ENCODE results near the gene ZDHHC1. TPM values are rescaled to one million over a fixed set of nuclear protein-coding genes. Genes with fewer than 3 reads are reported as not detected.
A peak's percentile ranks its signal among the peaks of the same experiment; 100 is the strongest.

The ZDHHC1 gene
- total RNA-seq, 4 donors from 2014 or later, result 11.6 to 27.5 (median 20.8) TPM

GRCh38 chr16:67389911-67390815 is 26.1 kb downstream of the ZDHHC1 start:
- peak overlapping the region; percentile 80 to 88 (median 81) for H3K27ac ChIP-seq (replicated peaks in 1 of 4)
- peaks cover 35 to 60% (median 57%) of the 10 kb centered on the region in 4 donors for H3K4me1 ChIP-seq
- H3K36me3 ChIP-seq, result peaks cover 0 to 24% (median 0%) of the 10 kb centered on the region in 4 donors
- DNase-seq (ENCODE audit: extremely low spot score), result no peak
- no peaks in the 10 kb centered on the region for H3K9me3 ChIP-seq
- TF ChIP-seq CTCF (IDR thresholded peaks at IDR 0.05) (no peak), EP300 (IDR thresholded peaks at IDR 0.05) (no peak), POLR2A (IDR thresholded peaks at IDR 0.05; ENCODE audit: low read depth) (no peak), POLR2AphosphoS5 (IDR thresholded peaks at IDR 0.05) (no peak)
- no peaks in the 10 kb centered on the region for H3K27me3 ChIP-seq
- H3K4me3 ChIP-seq, result peak overlapping the region in 1 of 4 donors; percentile 67
- intact Hi-C loops (cut with DNase I), result no loop called here
- 69% methylated on average over 16 of the region's 27 CpGs for WGBS

DNA sequence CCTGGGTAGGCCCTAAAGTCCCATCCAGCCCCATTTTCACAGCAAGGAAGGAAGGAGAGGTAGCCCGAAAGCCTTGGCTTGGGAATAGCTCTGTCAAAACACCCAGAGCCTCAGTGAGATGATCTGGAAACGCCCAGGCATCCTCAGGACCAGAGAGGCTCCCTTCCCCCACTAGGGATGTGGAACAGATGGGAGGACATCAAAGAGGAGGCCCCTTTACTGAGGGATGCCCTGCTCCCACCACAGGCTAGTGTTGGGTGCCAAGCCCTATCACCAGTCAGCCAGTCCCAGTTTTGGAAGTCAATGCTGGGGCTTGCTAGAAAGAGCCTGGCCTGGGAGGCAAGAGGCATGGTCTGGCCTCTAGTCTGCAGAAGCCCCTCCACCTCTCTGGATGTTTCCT is 27.7 kb downstream of the ZDHHC1 start:
- intact Hi-C loops (cut with DNase I), result no loop called here
- H3K4me1 ChIP-seq, result peaks cover 27 to 45% (median 44%) of the 10 kb centered on the region in 4 donors
- H3K9me3 ChIP-seq, result no peaks in the 10 kb centered on the region
- H3K27ac ChIP-seq (replicated peaks in 1 of 4), result no peak overlapping the region
- no peaks in the 10 kb centered on the region for H3K27me3 ChIP-seq
- peaks cover 0 to 24% (median 0%) of the 10 kb centered on the region in 4 donors for H3K36me3 ChIP-seq
- no peak overlapping the region for H3K4me3 ChIP-seq
- TF ChIP-seq POLR2A (IDR thresholded peaks at IDR 0.05; ENCODE audit: low read depth) (no peak), CTCF (IDR thresholded peaks at IDR 0.05) (no peak), EP300 (IDR thresholded peaks at IDR 0.05) (no peak), POLR2AphosphoS5 (IDR thresholded peaks at IDR 0.05) (no peak)
- 75% methylated on average over 1 of the region's 2 CpGs for WGBS
- DNase-seq (ENCODE audit: extremely low spot score), result no peak

DNA sequence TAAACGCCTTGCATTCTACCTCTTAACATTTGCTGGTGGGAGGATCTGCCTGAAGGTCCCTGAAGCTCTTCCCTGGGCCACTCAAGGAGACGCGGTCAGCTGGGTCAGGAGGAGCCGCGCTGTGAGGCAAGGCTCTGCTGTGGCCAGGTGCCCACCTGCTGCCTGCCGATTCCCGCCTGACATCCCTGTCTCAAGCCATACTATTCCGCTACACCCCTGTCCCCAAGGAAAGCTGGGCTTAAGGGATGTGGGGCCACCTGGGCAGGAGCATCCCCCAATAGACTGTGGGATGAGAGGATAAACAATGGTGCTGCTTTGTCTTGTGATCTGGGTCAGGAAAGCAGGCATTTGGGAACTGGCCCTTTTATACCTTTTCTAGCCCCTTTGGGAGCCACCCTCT is 28.1 kb downstream of the ZDHHC1 start:
- H3K4me3 ChIP-seq, result no peak overlapping the region
- no peak overlapping the region for H3K27ac ChIP-seq (replicated peaks in 1 of 4)
- no peak for DNase-seq (ENCODE audit: extremely low spot score)
- no peaks in the 10 kb centered on the region for H3K27me3 ChIP-seq
- H3K4me1 ChIP-seq, result peaks cover 25 to 43% (median 41%) of the 10 kb centered on the region in 4 donors
- H3K9me3 ChIP-seq, result no peaks in the 10 kb centered on the region
- intact Hi-C loops (cut with DNase I), result no loop called here
- WGBS, result 88% methylated on average over 6 of the region's 8 CpGs
- peaks cover 0 to 24% (median 0%) of the 10 kb centered on the region in 4 donors for H3K36me3 ChIP-seq
- no peak for TF ChIP-seq POLR2AphosphoS5 (IDR thresholded peaks at IDR 0.05)
- TF ChIP-seq CTCF (IDR thresholded peaks at IDR 0.05), result no peak
- no peak for TF ChIP-seq EP300 (IDR thresholded peaks at IDR 0.05)
- TF ChIP-seq POLR2A (IDR thresholded peaks at IDR 0.05; ENCODE audit: low read depth), result no peak

DNA sequence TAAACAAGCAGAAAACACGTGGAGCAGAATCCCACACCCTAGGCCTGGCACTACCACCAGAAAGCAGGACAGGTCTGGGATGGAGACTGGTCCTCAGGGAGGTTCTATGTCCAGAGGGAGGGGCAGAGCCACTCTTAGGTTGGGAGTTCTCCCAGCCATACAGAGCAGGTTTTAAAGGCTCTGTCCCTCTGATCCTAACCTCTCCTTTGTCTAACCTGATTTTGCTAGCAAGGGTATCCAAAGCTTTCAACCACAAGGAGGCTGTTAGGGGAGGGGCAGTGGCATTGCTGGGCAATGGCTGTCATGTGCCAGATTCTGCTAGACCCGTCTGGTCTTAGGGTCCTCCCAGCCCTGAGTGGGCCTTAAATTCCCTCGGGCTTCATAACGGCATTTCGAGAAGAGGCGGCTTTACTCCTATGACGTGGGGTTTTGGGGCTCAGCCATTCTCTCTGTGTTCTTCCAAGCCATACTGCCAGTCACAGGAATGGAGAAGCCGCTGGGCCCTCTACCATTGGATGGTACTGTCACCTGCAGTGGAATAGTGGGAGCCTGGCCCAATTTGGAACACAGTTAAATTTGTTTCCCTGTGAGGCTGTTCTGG is 28.7 kb downstream of the ZDHHC1 start:
- no peak for TF ChIP-seq EP300 (IDR thresholded peaks at IDR 0.05)
- Histone ChIP-seq H3K9me3 (no peaks in the 10 kb centered on the region), H3K4me3 (no peak overlapping the region), H3K27me3 (no peaks in the 10 kb centered on the region), H3K27ac (replicated peaks in 1 of 4) (no peak overlapping the region), H3K36me3 (peaks cover 0 to 24% (median 0%) of the 10 kb centered on the region in 4 donors), H3K4me1 (peaks cover 19 to 36% (median 35%) of the 10 kb centered on the region in 4 donors)
- no peak for DNase-seq (ENCODE audit: extremely low spot score)
- 89% methylated on average over 8 of the region's 8 CpGs for WGBS
- intact Hi-C loops (cut with DNase I), result no loop called here

- H3K27ac ChIP-seq (replicated peaks in 1 of 4), result no peak overlapping the region
- no peak overlapping the region for H3K4me3 ChIP-seq
- DNase-seq (ENCODE audit: extremely low spot score), result no peak
- no peak for TF ChIP-seq EP300 (IDR thresholded peaks at IDR 0.05)
- no peak for TF ChIP-seq CTCF (IDR thresholded peaks at IDR 0.05)
- H3K9me3 ChIP-seq, result no peaks in the 10 kb centered on the region
- intact Hi-C loops (cut with DNase I), result no loop called here
- peaks cover 0 to 24% (median 0%) of the 10 kb centered on the region in 4 donors for H3K36me3 ChIP-seq
- 100% methylated on average over 5 of the region's 5 CpGs for WGBS
- H3K4me1 ChIP-seq, result peaks cover 12 to 30% (median 29%) of the 10 kb centered on the region in 4 donors
- no peaks in the 10 kb centered on the region for H3K27me3 ChIP-seq
Observed at GRCh38 chr16:67386861-67387455, 29.3 kb downstream of the ZDHHC1 start.
